Measurements from ENCODE around the gene IGF2.

GRCh38 chr11:2133241-2134021 is 5.8 kb downstream of the IGF2 start:
- TF ChIP-seq CTCF (IDR thresholded peaks at IDR 0.05) (no peak), POLR2A (IDR thresholded peaks at IDR 0.05) (no peak), POLR2AphosphoS5 (IDR thresholded peaks at IDR 0.05) (no peak)
